ENCODE results near the gene SYT14.
"Not testable (repeated sequence)": the region's sequence is repeated elsewhere in the genome, so short reads cannot be mapped to it uniquely, and the experiment has no call there.

Gene SYT14

DNA sequence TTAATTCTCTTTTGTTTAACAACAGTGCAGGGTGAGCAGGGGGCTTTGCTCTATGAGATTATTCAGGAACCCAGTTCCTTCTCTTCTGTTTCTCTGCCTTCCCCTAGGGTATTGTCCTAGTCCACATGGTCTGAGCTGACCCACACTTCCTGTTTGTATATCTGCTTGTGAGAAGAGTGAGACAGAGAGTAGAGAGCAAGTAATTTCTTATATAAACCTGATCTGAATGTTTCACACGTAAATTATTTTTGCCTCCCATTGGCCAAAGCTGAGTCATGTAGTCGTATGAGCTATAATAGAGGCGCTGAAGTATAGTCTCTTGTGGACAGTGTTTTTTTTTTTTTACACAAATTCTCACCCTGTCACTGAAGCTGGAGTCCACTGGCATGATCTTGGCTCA, 160.3 kb downstream of the SYT14 start:
- Histone ChIP-seq H3K4me3 (no peak overlapping the region), H3K27ac (no peak overlapping the region), H3K4me1 (no peaks in the 10 kb centered on the region), H3K27me3 (no peaks in the 10 kb centered on the region), H3K36me3 (no peaks in the 10 kb centered on the region), H3K9me3 (no peaks in the 10 kb centered on the region)
- TF ChIP-seq, protein P1, sequence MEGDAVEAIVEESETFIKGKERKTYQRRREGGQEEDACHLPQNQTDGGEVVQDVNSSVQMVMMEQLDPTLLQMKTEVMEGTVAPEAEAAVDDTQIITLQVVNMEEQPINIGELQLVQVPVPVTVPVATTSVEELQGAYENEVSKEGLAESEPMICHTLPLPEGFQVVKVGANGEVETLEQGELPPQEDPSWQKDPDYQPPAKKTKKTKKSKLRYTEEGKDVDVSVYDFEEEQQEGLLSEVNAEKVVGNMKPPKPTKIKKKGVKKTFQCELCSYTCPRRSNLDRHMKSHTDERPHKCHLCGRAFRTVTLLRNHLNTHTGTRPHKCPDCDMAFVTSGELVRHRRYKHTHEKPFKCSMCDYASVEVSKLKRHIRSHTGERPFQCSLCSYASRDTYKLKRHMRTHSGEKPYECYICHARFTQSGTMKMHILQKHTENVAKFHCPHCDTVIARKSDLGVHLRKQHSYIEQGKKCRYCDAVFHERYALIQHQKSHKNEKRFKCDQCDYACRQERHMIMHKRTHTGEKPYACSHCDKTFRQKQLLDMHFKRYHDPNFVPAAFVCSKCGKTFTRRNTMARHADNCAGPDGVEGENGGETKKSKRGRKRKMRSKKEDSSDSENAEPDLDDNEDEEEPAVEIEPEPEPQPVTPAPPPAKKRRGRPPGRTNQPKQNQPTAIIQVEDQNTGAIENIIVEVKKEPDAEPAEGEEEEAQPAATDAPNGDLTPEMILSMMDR (IDR thresholded peaks at IDR 0.05), result no peak
- intact Hi-C loops (cut with DNase I; ENCODE audit: low total_unique reads), result no loop called here
- DNase-seq, result no peak

DNA sequence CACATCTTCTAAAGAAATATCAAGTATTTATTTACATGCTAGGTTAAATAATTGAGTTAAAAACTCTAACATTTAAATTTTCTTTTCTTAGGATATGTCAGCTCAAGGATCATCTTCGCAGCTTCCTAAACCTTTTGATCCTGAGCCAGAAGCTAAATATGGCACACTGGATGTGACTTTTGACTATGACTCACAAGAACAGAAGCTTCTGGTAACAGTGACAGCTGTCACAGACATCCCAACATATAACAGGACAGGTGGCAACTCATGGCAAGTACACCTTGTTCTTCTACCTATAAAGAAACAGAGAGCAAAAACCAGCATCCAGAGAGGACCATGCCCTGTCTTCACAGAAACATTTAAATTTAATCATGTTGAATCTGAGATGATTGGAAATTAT, 161.9 kb downstream of the SYT14 start:
- intact Hi-C loops (cut with DNase I; ENCODE audit: low total_unique reads), result no loop called here
- Histone ChIP-seq H3K4me1 (no peaks in the 10 kb centered on the region), H3K27me3 (no peaks in the 10 kb centered on the region), H3K27ac (no peak overlapping the region), H3K9me3 (no peaks in the 10 kb centered on the region), H3K36me3 (no peaks in the 10 kb centered on the region), H3K4me3 (no peak overlapping the region)
- TF ChIP-seq, protein P1 (IDR thresholded peaks at IDR 0.05), result no peak
- DNase-seq, result no peak

DNA sequence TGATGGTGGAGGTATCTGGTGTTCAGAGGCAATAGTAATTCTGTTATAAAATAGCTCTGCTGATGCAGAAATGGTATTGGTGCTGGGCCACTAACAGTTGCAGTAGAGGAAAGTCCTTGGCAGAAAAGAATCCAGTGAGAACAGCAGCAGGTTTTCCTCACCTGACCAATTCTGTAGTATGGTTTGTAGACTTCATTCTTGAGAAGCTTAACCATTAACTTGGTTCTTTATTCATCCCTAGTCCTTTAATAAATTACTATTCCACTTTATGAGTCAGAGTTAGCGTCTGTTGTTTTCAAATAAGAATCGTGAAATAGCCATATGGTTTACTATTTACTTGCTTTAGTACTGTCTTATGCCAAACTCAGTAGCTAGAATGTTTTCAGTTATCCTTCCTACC, 166.1 kb downstream of the SYT14 start:
- Histone ChIP-seq H3K4me3 (no peak overlapping the region), H3K9me3 (no peaks in the 10 kb centered on the region), H3K27ac (no peak overlapping the region), H3K36me3 (no peaks in the 10 kb centered on the region), H3K27me3 (no peaks in the 10 kb centered on the region), H3K4me1 (no peaks in the 10 kb centered on the region)
- DNase-seq, result no peak
- TF ChIP-seq, protein P1 (IDR thresholded peaks at IDR 0.05), result no peak
- intact Hi-C loops (cut with DNase I; ENCODE audit: low total_unique reads), result no loop called here

DNA sequence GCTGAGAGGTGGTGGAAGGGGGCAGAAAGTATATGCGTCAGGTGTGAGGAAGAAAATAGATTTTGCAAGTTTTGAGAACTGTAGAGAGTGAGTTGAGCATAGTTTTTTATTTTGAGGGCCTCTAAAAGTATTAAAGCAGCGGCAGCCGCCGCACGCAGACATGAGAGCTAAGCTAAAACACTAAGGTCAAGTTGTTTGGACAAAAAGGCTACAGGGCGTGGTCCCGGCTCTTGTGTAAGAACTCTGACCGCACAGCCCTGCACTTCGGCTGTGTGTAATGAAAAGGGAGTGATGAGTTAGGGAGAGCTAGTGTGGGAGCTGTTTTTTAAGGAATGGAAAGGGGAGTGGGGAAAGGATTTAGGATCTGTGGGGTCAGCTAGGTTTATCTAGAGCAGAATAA, 174.9 kb downstream of the SYT14 start:
- H3K4me3 ChIP-seq; H3K27ac ChIP-seq; H3K4me1 ChIP-seq; H3K36me3 ChIP-seq; DNase-seq; H3K27me3 ChIP-seq; H3K9me3 ChIP-seq; intact Hi-C loops (cut with DNase I; ENCODE audit: low total_unique reads): not testable (repeated sequence)

DNA sequence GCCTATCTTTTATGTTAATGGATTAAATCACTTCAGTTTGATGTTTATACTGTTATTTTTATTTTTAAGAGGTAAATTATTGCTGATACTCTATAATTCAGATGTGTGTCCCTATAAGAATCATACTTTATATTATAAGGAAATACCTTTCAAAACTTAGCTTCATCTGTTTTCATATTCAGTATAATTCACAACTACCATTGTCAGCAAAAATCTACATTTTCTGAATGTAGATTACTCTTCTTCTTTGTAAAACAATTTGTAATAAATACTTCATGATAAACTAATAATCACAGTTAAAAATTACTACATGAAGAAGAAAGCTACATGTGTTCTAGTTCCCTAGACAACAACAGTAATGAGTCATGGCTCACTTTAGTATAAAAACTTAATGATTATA, 179.2 kb downstream of the SYT14 start:
- no peaks in the 10 kb centered on the region for H3K27me3 ChIP-seq
- no peaks in the 10 kb centered on the region for H3K4me1 ChIP-seq
- no peaks in the 10 kb centered on the region for H3K36me3 ChIP-seq
- H3K9me3 ChIP-seq, result no peaks in the 10 kb centered on the region
- H3K4me3 ChIP-seq, result no peak overlapping the region
- TF ChIP-seq, protein P1 (IDR thresholded peaks at IDR 0.05), result no peak
- intact Hi-C loops (cut with DNase I; ENCODE audit: low total_unique reads), result no loop called here
- no peak for DNase-seq
- no peak overlapping the region for H3K27ac ChIP-seq

DNA sequence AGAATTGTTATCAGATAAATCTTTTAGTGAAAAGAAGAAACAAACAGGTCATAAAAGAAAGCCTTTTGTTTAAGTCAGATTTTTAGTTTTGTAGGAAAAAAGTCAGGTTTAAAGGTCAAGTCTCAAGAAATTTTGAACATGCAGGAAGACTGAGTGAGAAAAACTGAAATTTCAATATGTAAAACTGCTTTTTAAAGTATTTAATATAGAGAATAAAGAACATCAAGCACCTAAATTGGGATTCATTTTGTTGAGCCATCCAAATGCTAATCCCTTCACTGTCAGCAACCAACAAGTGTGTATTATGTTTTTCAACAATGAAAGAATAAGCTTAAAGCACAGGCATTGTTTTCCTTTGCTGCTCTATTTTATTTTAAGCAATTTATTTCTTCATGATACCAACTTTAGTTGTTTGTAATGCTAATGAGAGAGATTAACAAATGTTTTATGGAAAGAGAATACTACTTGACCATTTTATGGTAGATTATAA, 179.7 kb downstream of the SYT14 start:
- no peak for DNase-seq
- no peaks in the 10 kb centered on the region for H3K9me3 ChIP-seq
- H3K27me3 ChIP-seq, result no peaks in the 10 kb centered on the region
- intact Hi-C loops (cut with DNase I; ENCODE audit: low total_unique reads), result no loop called here
- no peaks in the 10 kb centered on the region for H3K4me1 ChIP-seq
- no peak overlapping the region for H3K4me3 ChIP-seq
- H3K36me3 ChIP-seq, result no peaks in the 10 kb centered on the region
- no peak overlapping the region for H3K27ac ChIP-seq
- TF ChIP-seq, protein P1 (IDR thresholded peaks at IDR 0.05), result no peak
